Caco-2 (cell line): ENCODE results near the gene CNIH3. TPM values are rescaled to one million over a fixed set of nuclear protein-coding genes. Genes with fewer than 3 reads are reported as not detected.

ENCODE experiments used
- BruUV-seq: library from RNA; stranded (reverse); fragments of 400-500 nt; replicated peaks from 2 replicates; lab custom pipeline; 2021; lab: Mats Ljungman, UMichigan
- CTCF ChIA-PET: fragments of 300-600 bp; sonication (Branson Sonifier 250); formaldehyde crosslinking; loops from one replicate; lab custom pipeline; 2022; ENCODE audit warnings: antibody characterized with exemption; lab: Charles Lee
- POLR2A ChIA-PET: fragments of 300-600 bp; sonication (Branson Sonifier 250); formaldehyde crosslinking; loops from one replicate; lab custom pipeline; 2022; ENCODE audit warnings: antibody characterized with exemption; lab: Charles Lee
- DNase-seq, 2 experiments: peaks; one replicate each; pipeline versions ENCODE4 v3.0.0 to v3.0.0-alpha.2; 2020 to 2022
- H3K27me3 ChIP-seq: replicated peaks from 2 replicates; pipeline ENCODE4 v1.6.0; 2011; ENCODE audit warnings: low read length; ENCODE audit not compliant: control insufficient read depth, insufficient read depth
- H3K36me3 ChIP-seq: 2 replicates; pipeline ENCODE4 v1.5.1; 2011; ENCODE audit warnings: low read length; ENCODE audit not compliant: control insufficient read depth, insufficient read depth
- H3K4me1 ChIP-seq: fragments of 250-450 bp; sonication (Bioruptor Pico); 2 replicates; pipeline ENCODE4 v1.5.1; 2020; ENCODE audit warnings: mild to moderate bottlenecking
- H3K4me3 ChIP-seq: 2 replicates; pipeline ENCODE4 v1.5.1; 2011; ENCODE audit warnings: low read depth, mild to moderate bottlenecking, control low read depth, low read length
- H3K9me3 ChIP-seq: fragments of 250-450 bp; sonication (Bioruptor Pico); 2 replicates; pipeline ENCODE4 v1.5.1; 2020; ENCODE audit warnings: mild to moderate bottlenecking, moderate library complexity
- H3K27ac Mint-ChIP-seq: one replicate; pipeline ENCODE4 v1.8.0; 2022; ENCODE audit warnings: mixed read lengths; ENCODE audit not compliant: unreplicated experiment
- H3K27me3 Mint-ChIP-seq: one replicate; pipeline ENCODE4 v1.8.0; 2022; ENCODE audit warnings: mixed read lengths; ENCODE audit not compliant: insufficient read depth, unreplicated experiment
- H3K36me3 Mint-ChIP-seq: one replicate; pipeline ENCODE4 v1.8.0; 2022; ENCODE audit warnings: mild to moderate bottlenecking, mixed read lengths; ENCODE audit not compliant: insufficient read depth, unreplicated experiment
- H3K4me1 Mint-ChIP-seq: one replicate; pipeline ENCODE4 v1.8.0; 2022; ENCODE audit warnings: low read depth, mixed read lengths; ENCODE audit not compliant: unreplicated experiment
- H3K4me3 Mint-ChIP-seq: one replicate; pipeline ENCODE4 v1.8.0; 2022; ENCODE audit warnings: mild to moderate bottlenecking, moderate library complexity, mixed read lengths; ENCODE audit not compliant: unreplicated experiment
- H3K9me3 Mint-ChIP-seq: one replicate; pipeline ENCODE4 v1.8.0; 2022; ENCODE audit warnings: mixed read lengths; ENCODE audit not compliant: unreplicated experiment
- intact Hi-C: fragments of 100-400 bp; cut with micrococcal nuclease; formaldehyde crosslinking; loops from one replicate; pipeline ENCODE4 v1.10.0; 2022; ENCODE audit not compliant: unreplicated experiment
- total RNA-seq: library from RNA; stranded (reverse); gene quantifications from 2 replicates; pipeline ENCODE4 v1.2.3, GENCODE V29; 2022
- TF ChIP-seq, protein P1 (sequence below), 2 experiments: fragments of 200-600 bp in 1 of 2; IDR thresholded peaks; 1 replicate in 1 of 2; 2 replicates in 1 of 2; pipeline versions ENCODE4 v1.5.1 to v1.8.0; 2011 to 2022; ENCODE audit warnings: antibody characterized with exemption in 1 of 2, control low read depth in 1 of 2, inconsistent platforms in 1 of 2, low read depth in 1 of 2, low read length in 1 of 2, mild to moderate bottlenecking in 1 of 2, moderate library complexity in 1 of 2; ENCODE audit not compliant: insufficient read depth in 1 of 2, severe bottlenecking in 1 of 2, unreplicated experiment in 1 of 2

Gene CNIH3
- total RNA-seq, 1 experiment from 2014 or later = 2.2 TPM

- H3K36me3 ChIP-seq = no peaks in the 10 kb centered on the region
- H3K27me3 ChIP-seq = no peaks in the 10 kb centered on the region
- TF ChIP-seq, protein P1, sequence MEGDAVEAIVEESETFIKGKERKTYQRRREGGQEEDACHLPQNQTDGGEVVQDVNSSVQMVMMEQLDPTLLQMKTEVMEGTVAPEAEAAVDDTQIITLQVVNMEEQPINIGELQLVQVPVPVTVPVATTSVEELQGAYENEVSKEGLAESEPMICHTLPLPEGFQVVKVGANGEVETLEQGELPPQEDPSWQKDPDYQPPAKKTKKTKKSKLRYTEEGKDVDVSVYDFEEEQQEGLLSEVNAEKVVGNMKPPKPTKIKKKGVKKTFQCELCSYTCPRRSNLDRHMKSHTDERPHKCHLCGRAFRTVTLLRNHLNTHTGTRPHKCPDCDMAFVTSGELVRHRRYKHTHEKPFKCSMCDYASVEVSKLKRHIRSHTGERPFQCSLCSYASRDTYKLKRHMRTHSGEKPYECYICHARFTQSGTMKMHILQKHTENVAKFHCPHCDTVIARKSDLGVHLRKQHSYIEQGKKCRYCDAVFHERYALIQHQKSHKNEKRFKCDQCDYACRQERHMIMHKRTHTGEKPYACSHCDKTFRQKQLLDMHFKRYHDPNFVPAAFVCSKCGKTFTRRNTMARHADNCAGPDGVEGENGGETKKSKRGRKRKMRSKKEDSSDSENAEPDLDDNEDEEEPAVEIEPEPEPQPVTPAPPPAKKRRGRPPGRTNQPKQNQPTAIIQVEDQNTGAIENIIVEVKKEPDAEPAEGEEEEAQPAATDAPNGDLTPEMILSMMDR (IDR thresholded peaks at IDR 0.05; ENCODE audit: insufficient read depth in 1 of 2, low read depth in 1 of 2, low read length in 1 of 2, severe bottlenecking in 1 of 2, unreplicated experiment in 1 of 2) = peak; percentile 23 to 43
- no peak for DNase-seq
- H3K4me3 Mint-ChIP-seq = no peak overlapping the region
- no peaks in the 10 kb centered on the region for H3K9me3 ChIP-seq
- intact Hi-C loops = no loop called here
- H3K4me1 Mint-ChIP-seq = peaks cover 10% of the 10 kb centered on the region
- H3K36me3 Mint-ChIP-seq = no peaks in the 10 kb centered on the region
- CTCF ChIA-PET = interaction anchor here (0.6 kb wide), 1 partner anchor 26 kb away, joined by 6 read pairs; no protein-coding TSS in a partner anchor
- no peak overlapping the region for H3K4me3 ChIP-seq
- no peak overlapping the region for H3K27ac Mint-ChIP-seq
- peaks cover 8% of the 10 kb centered on the region for H3K9me3 Mint-ChIP-seq
- H3K27me3 Mint-ChIP-seq = peaks cover 8% of the 10 kb centered on the region
- BruUV-seq = no TSS peak
- POLR2A ChIA-PET = no interaction called here
- H3K4me1 ChIP-seq = peaks cover 7% of the 10 kb centered on the region; the same call in 1 of the 2 replicates
These were observed 158.3 kb downstream of the CNIH3 start for GRCh38 chr1:224774378-224774777.

DNA sequence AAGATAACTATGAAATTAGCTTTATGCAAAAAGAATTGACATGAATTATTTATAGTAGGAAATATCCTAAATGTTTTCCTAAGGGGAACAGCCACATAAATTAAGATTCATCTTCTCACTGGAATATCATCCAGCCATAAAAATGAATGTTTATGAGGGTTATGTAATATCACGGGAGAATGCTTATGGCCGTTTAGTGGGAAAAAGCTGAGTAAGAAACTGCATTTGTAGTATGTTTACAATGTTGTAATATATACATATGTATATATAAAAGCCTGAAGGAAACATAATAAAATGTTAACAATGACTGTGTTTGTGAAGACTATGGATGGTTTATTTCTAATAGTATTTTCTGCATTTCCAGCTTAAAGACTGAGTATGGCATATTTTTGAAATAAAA, 161.1 kb downstream of the CNIH3 start:
- no peaks in the 10 kb centered on the region for H3K4me1 Mint-ChIP-seq
- no peak overlapping the region for H3K4me3 ChIP-seq
- H3K4me3 Mint-ChIP-seq = no peak overlapping the region
- peaks cover 8% of the 10 kb centered on the region for H3K9me3 Mint-ChIP-seq
- intact Hi-C loops = no loop called here
- peaks cover 4% of the 10 kb centered on the region for H3K27me3 Mint-ChIP-seq
- POLR2A ChIA-PET = no interaction called here
- H3K27ac Mint-ChIP-seq = no peak overlapping the region
- no peaks in the 10 kb centered on the region for H3K9me3 ChIP-seq
- H3K4me1 ChIP-seq = no peaks in the 10 kb centered on the region
- H3K36me3 Mint-ChIP-seq = no peaks in the 10 kb centered on the region
- BruUV-seq = no TSS peak
- H3K27me3 ChIP-seq = no peaks in the 10 kb centered on the region
- CTCF ChIA-PET = no interaction called here
- TF ChIP-seq, protein P1 (IDR thresholded peaks at IDR 0.05; ENCODE audit: insufficient read depth in 1 of 2, low read depth in 1 of 2, low read length in 1 of 2, severe bottlenecking in 1 of 2, unreplicated experiment in 1 of 2) = no peak
- H3K36me3 ChIP-seq = no peaks in the 10 kb centered on the region
- DNase-seq = no peak

DNA sequence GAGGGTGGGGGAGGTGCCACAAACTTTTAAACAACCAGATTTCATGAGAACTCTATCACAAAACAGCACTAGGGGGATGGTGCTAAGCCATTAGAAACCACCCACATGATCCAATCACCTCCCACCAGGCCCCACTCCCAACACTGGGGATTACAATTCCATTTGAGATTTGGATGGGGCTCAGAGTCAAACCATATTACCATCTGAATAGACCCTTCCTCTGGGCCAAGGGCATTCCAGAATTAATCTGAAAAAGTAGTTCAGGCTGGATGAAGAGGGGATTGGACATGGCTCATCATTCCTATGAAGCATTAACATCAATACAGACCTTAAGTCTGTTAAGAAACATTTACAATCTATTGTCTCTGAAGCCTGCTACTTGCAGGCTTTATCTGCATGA, 163.4 kb downstream of the CNIH3 start:
- no peaks in the 10 kb centered on the region for H3K9me3 ChIP-seq
- no peaks in the 10 kb centered on the region for H3K4me1 ChIP-seq
- H3K27me3 Mint-ChIP-seq = peaks cover under 1% of the 10 kb centered on the region
- H3K4me1 Mint-ChIP-seq = no peaks in the 10 kb centered on the region
- POLR2A ChIA-PET = no interaction called here
- TF ChIP-seq, protein P1 (IDR thresholded peaks at IDR 0.05; ENCODE audit: insufficient read depth in 1 of 2, low read depth in 1 of 2, low read length in 1 of 2, severe bottlenecking in 1 of 2, unreplicated experiment in 1 of 2) = no peak
- no peak overlapping the region for H3K4me3 ChIP-seq
- no peak overlapping the region for H3K4me3 Mint-ChIP-seq
- H3K27me3 ChIP-seq = no peaks in the 10 kb centered on the region
- H3K9me3 Mint-ChIP-seq = peaks cover 2% of the 10 kb centered on the region
- CTCF ChIA-PET = no interaction called here
- DNase-seq = no peak
- intact Hi-C loops = no loop called here
- no TSS peak for BruUV-seq
- H3K36me3 ChIP-seq = no peaks in the 10 kb centered on the region
- H3K36me3 Mint-ChIP-seq = no peaks in the 10 kb centered on the region
- no peak overlapping the region for H3K27ac Mint-ChIP-seq
